Stimulated activated CD8-positive, alpha-beta memory T cell treated with anti-CD3 and anti-CD28 coated beads, Interleukin-15, amount 100 ng/mL, for 1 hour (primary cell): ENCODE results near the gene ACAT2.
A peak's percentile ranks its signal among the peaks of the same experiment; 100 is the strongest.
"Not testable (repeated sequence)": the region's sequence is repeated elsewhere in the genome, so short reads cannot be mapped to it uniquely, and the experiment has no call there.

Experiments used
- DNase-seq: peaks from one replicate; pipeline ENCODE4 v3.0.0-alpha.2; 2020; ENCODE audit warnings: low read depth

The ACAT2 gene

GRCh38 chr6:159772196-159772595 lies 10.4 kb downstream of the ACAT2 start:
- DNase-seq, result no peak

- DNase-seq, result no peak
Observed at GRCh38 chr6:159777240-159777904, 15.5 kb downstream of the ACAT2 start.

DNA sequence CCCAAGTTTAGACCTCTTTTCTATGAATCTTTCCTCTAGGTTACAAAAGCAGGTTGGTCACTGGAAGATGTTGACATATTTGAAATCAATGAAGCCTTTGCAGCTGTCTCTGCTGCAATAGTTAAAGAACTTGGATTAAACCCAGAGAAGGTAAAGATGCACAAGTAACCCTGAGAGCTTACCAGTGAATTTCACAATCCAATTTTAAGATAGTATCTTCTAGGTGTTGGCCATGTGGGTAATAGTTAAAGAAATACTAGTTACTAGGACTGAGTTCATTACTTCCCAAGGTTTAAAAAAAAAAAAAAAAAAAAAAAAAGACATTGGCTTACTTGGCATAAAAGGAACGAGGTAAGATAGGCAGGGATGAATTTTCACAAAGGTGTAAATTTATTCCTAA lies 16.3 kb downstream of the ACAT2 start:
- DNase-seq, result no peak

GRCh38 chr6:159778542-159779103 lies 16.8 kb downstream of the ACAT2 start:
- no peak for DNase-seq

DNA sequence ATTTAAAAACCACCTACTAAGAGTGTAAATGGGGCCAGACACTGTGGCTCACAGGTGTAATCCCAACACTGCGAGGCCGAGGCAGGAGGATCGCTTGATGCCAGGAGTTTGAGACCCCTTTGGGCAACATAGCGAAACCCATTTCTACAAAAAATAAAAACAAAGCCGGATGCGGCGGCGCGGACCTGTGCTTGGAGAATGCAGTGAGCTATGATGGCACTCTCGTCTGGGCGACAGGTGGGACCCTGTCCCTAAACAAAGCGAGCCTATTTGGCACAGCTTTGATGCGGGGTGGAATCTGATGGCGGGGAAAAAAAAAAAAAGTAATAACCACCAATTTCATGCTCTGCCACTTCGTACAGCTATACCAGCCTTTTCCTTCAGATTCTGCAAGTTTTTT lies 26.4 kb downstream of the ACAT2 start:
- no peak for DNase-seq

DNA sequence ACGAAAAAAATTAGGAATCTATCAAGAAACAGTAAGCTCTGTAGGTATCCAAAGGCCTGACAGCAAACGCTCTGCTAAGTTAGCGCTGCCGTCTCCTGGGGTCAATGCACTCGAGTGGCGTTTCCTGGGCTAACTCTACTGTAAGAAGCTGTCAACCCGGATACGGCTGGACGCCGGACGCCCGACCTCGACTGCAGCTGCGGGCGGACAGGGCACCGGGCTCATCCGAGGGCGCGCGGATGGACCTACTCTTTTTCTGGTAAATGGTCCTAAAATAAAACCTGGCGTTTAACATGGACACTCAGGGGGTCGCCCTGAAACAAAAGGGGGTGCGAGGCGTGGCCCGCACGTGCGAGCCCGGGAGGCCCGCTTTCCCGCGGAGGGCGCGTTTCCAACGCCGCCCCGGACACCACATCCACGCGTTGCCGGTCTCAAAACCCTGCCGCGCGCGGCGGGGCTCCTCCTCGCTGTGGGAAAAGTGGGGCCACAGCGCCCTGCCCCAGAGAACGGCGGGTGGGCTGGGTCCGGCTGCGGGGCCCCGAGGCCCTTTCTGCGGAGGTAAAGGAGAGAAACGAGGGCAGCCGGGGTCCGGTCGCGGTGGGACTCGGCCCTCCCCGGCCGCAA lies 27.0 kb downstream of the ACAT2 start:
- no peak for DNase-seq

DNA sequence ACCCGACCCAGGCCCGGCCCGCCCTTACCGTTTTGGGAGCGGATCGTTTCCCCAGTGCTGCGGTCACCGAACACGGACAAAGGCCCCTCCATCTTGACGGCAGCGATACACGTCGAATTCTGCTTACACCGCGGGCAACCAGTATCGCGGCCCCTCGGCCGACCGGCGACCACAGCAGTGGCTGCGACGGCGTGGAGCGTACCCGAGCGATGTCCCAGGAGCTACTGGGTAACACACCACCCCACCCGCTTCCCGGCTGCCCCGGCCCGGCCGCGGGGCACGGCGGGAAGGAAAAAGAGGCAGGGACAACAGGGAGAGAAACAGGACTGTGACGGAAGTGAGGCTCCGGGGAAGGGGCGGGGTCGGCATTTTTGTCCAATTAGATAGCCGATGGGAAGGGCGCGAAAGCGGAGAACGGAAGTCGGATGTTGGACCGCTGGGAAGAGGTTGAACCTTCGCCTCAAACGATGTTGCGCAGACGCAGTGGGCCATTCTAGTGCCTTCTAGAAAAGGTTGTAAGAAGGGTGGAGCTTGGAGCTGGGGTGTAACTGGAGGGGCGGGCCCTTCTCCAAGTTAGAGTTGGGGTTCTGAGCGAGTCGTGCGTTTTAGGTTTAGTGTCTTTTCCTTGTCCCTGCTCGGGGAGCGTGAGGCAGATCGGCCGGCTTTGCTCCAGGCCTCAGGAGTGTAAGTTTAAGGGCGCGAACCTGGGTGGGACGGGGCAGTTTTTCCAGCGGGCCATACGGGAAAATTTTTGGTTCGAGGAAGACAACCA lies 27.7 kb downstream of the ACAT2 start, which contains the start of gene TCP1:
Gene TCP1 (minus strand): TSS at position 226 of the 772 bp plus-strand sequence. CDS start 134 bp downstream, at position 92.
- peak; percentile 99 for DNase-seq

DNA sequence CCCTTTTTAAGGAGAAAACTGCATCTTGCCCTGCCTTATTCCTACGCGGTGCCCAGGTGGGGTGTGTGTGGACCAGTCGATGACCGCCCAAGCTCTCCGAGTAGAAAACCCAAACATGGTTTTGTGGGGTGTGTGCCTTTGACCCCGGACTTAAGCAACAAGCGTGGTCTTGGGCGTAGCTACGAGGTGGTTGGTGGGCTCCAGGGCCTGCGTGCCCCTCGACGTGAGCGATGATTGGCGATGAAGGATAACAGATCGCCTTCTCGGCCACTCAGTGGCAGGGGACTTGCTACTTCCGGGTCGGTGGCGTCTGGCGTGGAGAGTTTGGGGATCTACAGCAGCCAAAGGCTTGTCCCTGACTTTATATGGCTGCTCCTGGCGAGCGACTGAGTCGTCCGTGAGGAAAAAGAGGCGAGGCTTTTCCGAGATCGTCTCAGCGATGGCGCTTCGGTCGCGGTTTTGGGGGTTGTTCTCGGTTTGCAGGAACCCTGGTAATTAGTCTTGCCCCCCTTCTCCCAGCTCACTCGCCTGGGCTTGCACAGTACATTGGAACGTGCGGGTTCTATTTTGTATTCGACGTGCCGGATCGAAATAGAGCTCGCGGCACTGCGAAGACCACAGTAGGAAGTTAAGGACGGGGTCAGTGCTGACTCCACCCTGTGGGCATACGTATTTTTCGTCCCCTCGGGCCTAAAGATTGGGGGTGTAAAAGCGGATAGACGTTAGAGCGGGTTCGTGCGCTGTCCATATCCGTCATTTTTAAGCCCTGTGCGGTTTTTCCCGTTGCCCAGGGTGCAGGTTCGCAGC lies 28.5 kb downstream of the ACAT2 start, which contains the start of gene MRPL18:
Gene MRPL18 (plus strand): TSS at position 319 of the 807 bp plus-strand sequence. CDS start 121 bp downstream, at position 440.
- peak; percentile 64 for DNase-seq

DNA sequence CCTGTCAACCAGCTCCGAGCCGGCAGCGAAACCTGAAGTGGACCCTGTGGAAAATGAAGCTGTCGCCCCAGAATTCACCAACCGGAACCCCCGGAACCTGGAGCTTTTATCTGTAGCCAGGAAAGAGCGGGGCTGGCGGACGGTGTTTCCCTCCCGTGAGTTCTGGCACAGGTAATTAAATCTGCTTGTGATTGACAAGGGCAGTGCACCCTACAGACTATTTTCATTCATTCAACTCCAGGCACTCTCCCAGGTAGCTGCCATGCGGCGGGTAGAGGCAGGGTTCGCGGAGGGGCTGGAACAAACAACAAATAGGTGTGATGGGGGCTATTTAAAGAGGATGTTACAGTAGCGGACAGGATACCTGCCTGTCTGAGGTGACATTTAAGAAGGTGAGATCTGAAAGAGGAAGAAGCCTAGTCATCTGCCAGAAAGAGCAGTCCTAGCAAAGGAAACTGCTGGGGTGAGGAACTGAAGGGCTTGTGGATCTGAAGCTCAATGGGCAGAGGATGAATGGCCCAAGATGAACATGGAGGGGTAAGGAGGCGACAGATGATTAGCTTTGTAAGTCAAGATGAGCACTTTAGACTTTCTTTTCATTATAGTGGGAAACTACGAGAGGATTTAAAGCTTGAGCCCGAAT lies 29.2 kb downstream of the ACAT2 start:
- DNase-seq, result no peak

DNA sequence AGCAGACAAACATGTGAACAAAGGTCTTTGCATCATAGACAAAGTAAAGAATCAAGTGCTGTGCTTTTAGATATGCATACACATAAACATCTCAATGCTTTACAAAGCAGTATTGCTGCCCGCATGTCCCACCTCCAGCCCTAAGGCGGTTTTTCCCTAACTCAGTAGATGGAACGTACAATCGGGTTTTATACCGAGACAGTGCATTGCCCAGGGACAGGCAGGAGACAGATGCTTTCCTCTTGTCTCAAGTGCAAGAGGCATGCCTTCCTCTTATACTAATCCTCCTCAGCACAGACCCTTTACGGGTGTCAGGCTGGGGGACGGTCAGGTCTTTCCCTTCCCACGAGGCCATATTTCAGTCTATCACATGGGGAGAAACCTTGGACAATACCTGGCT lies 33.1 kb downstream of the ACAT2 start:
- not testable (repeated sequence) for DNase-seq

DNA sequence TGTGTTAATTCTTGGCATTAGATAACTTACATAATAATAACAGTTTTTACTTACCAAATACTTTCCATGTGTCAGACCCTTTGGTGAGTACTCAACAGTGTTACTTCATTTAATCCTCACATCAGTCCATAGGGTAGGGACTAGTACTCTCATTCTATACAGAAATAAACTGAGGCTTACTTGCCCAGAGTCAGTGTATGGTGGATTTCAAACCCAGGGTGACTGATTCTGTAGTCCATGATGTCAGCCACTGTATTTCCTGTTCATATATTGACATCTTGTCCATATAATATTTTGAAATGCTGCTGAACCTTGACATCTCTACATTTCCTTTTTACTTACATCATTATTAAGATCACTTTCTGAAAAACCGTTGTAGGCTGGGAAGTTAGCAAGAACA lies 35.7 kb downstream of the ACAT2 start:
- no peak for DNase-seq

GRCh38 chr6:159800141-159800865 lies 38.5 kb downstream of the ACAT2 start, which contains the start of gene PNLDC1:
Gene PNLDC1, plus strand, starts transcription at chr6:159800276. Its CDS starts 32 bp downstream, at chr6:159800308.
- no peak for DNase-seq

- no peak for DNase-seq
Observed at GRCh38 chr6:159801935-159802334, 40.1 kb downstream of the ACAT2 start.

GRCh38 chr6:159804504-159804903 lies 42.7 kb downstream of the ACAT2 start:
- DNase-seq, result no peak

DNA sequence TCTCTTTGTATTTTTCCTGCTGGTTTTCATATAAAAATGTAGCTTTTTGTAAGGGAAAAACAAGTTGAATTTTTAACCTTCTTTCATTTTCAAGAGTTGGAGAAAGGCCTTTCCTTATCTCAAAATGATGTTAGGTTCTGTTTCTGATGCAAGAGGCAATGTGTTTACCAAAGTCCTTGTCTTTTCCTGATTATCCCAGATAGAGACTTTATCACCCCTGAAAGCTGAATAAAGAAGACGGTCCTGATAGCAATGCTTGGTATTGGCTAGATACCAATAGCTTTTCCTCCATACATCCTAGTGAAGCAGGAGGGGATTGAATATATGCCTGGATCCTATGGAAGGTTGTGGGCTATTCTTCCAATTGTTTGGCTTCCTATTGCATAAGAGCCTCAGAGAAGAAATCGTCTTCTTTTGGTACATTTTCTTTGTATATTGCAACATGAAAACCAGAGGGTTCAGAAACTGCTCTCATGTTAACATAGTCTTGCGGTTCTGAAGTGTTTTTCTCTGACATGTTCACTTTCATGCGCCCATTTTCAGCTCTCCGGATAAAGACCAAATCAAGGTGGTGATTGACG lies 43.7 kb downstream of the ACAT2 start:
- DNase-seq, result no peak

DNA sequence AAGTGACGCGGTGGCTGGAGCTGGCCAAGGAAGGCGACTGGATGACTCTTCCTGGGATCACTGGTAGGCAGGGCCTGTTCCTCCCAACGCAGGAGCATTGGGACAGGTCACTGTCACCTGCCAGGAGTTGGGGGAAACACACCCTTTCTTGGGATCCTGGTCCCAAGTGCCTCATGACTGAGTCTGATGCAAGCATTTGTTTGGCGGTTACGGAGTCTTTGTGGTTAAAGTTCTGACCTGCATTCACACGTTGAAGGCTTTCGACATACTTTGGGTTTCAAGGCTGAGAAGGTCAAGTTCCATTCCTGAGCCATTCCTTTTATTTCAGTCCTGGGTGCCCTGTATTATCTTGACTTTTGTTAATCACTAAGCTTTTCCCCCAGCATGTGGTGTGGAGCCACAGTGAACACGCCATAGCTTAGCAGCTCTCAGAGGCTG lies 44.2 kb downstream of the ACAT2 start:
- no peak for DNase-seq

- DNase-seq, result no peak
Observed at GRCh38 chr6:159807150-159807858, 45.5 kb downstream of the ACAT2 start.

DNA sequence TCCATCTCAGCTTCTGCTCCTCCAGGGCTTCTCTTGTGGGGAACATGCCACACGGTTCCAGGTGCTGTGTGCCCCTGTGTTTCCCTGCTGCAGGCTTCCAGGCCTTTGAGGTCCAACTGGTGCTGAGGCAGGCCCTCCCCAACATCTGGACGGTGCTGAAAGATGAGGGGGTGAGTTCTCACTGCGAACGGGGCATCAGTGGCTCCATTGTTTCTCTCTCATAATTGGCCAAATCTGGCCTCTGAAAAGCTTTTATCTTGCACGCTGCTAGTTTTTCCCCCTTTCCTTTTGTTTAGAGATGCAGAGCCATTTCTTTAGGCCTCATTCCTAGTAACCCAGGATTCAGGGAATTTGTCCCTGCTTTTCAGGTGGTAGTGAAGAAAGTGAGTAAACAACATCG lies 46.8 kb downstream of the ACAT2 start:
- DNase-seq, result no peak

GRCh38 chr6:159809149-159809548 lies 47.3 kb downstream of the ACAT2 start:
- no peak for DNase-seq
